HG03565 (cell line): Measurements from ENCODE around the gene GSDMA.
A peak's percentile ranks its signal among the peaks of the same experiment; 100 is the strongest.

ENCODE experiments used
- ATAC-seq: cut with Tn5 transposase; IDR thresholded peaks from one replicate; pipeline ENCODE4 v1.9.1; 2021; ENCODE audit warnings: mild to moderate bottlenecking, moderate library complexity; ENCODE audit not compliant: unreplicated experiment

The GSDMA gene

GRCh38 chr17:39962642-39963220, at the start of gene GSDMA:
Gene GSDMA (plus strand): TSS chr17:39963004. CDS start chr17:39965688, 2,684 bp downstream.
- no peak for ATAC-seq

DNA sequence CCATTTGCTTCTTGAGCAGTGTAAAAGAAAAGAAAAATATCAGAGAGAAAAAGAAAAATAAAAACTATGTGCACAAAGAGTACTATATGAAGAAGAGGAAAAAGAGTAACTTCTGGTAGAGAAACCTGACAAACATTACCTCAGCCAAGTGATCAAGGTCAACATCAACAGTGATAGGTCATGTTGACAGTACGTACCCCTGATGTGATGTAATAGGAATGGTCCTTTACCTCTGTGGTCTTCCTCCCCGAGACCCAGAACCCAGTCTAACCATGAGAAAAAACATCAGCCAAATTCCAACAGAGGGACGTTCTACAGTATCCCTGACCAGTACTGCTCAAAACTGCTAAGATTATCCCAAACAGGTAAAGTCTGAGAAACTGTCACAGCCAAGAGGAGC, 48.8 kb upstream of the GSDMA start:
- no peak for ATAC-seq

DNA sequence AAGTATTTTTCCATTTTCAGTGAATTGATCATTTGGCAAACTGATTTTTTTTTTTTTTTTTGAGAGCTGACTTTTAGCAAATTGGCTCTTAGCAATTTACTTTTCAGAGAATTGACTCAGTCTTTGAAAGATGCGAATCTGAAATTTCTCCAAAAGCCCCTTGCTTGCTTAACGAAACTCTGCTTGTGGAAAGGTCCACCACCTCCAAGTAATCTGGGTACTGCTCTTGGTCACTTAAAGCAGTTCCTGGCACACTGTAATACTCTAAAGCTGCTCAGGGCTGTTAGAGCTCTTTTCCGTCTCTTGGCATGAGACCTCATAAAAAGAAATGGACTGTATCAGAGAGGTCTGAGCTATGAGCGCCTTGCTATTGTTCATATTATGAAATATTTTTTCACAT, 47.2 kb upstream of the GSDMA start:
- ATAC-seq, result no peak

GRCh38 chr17:39916918-39917317, 45.9 kb upstream of the GSDMA start:
- no peak for ATAC-seq

DNA sequence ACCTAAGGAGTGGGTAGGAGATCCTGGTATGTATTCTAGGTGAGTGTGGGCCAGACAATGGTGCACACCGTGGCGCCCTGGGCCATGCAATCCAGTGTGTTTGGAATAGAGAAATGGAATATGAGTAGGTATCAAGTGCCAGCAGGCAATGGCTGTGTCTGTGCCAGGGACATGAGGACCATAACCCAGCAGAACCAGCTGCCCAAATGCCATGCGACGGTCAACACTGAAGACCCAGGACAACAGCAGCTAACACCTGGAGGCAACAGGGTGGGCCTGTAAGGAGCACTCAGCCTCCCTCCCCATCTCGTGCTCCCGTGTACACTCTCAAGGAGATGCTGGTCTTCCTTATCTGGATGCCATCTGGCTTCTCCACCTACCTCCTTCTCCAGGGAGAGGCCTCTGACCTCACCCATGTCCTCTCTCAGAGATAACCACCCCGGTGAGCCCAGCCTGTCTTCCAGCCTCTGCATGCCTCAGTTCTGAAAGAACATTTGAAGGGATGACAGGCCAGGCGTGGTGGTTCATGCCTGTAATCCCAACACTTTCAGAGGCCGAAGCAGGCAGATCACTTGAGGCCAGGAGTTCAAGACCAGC, 43.6 kb upstream of the GSDMA start:
- ATAC-seq, result no peak

- ATAC-seq, result no peak
Observed at GRCh38 chr17:39920218-39921210, 42.3 kb upstream of the GSDMA start.

DNA sequence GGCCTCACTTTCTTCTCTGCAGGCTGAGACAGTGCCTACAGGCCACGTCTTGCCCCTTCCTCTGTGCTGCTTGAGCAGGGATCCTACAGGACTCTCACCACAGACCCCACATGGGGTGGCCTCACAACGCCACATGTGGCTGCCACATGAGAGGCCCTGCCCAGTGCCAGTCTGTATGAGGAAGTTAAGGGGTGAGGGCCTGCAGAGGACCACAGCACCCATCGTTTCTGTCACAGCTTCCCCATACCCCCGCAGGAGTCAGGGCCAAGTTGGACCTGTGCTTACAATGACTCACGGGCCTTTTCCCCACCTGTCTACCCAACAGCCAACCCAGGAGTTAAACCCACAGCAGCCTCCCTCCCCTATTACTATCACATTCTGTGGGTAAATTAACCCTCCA, 41.5 kb upstream of the GSDMA start:
- ATAC-seq, result no peak

DNA sequence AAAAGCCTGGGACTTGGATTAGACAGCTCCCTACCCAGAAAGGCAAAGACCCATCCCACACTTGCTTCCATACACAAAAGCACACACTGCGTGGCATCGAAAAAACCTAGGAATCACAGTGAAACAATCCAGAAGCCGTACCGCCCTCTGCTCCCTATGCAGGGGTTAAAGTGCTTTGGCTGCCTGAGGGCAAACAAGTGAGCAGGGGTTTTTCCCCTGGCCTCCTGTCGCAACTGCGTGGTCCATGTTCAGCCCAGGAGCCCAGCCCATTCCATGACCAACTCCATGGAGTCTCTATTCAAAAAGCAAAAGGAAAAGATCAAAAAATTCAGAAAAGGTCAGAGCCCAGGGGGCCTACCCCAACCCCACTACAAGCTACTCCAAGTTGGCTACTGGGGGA, 40.8 kb upstream of the GSDMA start:
- no peak for ATAC-seq

GRCh38 chr17:39923230-39923629, 39.6 kb upstream of the GSDMA start:
- ATAC-seq, result no peak

DNA sequence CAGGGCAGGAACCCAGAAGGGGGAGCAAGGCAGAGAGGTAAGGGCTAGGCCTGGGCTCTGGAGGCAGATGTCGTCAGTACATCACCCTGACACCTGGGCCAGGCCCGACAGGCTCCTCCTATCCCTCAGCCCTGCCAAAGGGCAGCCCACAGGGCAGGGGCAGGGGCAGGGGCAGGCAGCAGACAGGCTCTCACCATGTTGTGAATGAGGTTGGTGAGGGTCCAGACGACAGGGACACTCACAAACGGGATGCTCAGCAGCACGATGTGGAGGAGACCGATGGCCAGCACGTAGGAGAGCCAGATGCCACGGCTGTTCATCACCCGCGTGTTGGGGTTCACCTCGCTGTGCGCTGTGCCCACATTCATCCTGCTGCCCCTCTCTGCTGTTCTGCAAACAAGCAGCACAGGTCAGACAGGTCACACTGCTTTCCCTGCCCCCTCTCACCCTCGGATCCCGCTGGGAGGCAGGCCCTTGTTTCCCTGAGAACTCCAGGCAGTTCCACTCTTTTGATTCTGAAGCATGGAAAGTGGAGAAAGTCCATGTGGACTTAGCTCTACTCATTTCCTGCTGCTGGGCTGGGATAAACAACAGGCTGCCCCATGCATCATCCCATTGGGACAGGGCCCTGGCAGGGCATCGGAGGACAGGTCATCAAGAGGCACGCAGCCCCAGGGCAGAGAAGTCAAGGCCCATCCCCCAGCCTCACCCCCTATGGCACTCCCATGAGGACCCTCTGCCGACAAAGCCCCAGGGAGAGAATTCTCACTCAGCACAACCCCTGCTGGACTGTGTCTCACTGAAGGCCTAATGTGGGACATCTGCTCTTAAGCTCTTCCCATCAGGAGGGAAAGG, 38.7 kb upstream of the GSDMA start:
- no peak for ATAC-seq

- ATAC-seq, result no peak
Observed at GRCh38 chr17:39924691-39925055, 38.1 kb upstream of the GSDMA start.

- ATAC-seq, result no peak
Observed at GRCh38 chr17:39925282-39926134, 37.3 kb upstream of the GSDMA start.

GRCh38 chr17:39926135-39926587, 36.6 kb upstream of the GSDMA start:
- no peak for ATAC-seq

GRCh38 chr17:39926588-39927100, 36.2 kb upstream of the GSDMA start:
- no peak for ATAC-seq

DNA sequence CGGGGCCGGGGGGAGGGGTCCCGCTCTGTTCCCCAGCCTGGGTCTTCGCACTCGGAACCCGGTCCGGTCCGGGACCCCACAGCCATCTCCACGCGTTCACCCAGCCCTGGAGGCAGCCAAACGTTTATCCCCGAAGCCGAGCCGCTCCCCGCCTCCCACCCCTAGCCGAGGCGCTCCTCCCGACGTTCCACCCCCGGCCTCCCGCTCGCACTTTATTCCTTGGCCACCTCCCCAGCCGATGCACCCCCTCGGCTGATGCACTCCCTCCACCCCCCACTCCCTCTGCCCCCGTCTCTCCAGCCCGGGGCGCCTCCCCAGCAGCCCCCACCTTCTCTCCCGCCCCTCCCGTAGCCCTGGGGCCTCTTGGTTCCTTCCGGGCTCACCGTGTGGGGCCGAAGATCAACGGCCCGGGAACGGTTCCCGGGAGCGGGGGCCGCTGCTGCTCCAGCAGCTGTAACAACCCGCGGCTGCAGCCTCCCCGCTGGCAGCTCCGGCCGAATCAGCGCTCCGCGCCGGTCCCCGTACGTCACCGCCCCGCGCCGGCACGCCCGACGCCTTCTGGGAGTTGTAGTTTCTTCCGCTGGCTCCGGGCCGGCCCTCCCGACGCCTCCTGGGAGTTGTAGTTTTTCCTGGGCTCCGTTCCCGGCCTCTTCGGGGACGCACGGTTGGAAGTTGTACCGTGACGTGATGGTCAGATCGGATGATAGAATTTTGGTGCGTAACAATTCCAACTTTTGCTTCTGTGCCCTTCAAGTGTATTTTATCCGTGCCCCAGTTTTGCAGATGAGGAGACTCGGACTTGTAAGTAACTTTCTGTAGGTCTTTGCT, 35.5 kb upstream of the GSDMA start, which contains the start of the genes LRRC3C and ORMDL3:
LRRC3C (plus strand) TSS at position 632 of the 828 bp plus-strand sequence. CDS start 13,792 bp downstream, outside the sequence.
ORMDL3 (minus strand) TSS at position 501 of the 828 bp plus-strand sequence. CDS start 3,398 bp downstream, outside the sequence.
- ATAC-seq, result peak; percentile 51

- no peak for ATAC-seq
Observed at GRCh38 chr17:39927929-39928857, 34.6 kb upstream of the GSDMA start.

GRCh38 chr17:39928858-39929645, 33.8 kb upstream of the GSDMA start:
- peak; percentile 41 for ATAC-seq
